Neural progenitor cell (in vitro differentiated cells): ENCODE data around the gene CEMIP2.

Experiments used
- EZH2phosphoT487 ChIP-seq: fragments of 200-600 bp; sonication (generic); IDR thresholded peaks from 2 replicates; pipeline ENCODE4 v1.6.1; 2017; ENCODE audit warnings: antibody characterized with exemption
- TF ChIP-seq, protein P1 (sequence below): fragments of 200-600 bp; sonication (generic); IDR thresholded peaks from 2 replicates; pipeline ENCODE4 v1.5.1; 2017; ENCODE audit warnings: antibody characterized with exemption, mild to moderate bottlenecking

DNA sequence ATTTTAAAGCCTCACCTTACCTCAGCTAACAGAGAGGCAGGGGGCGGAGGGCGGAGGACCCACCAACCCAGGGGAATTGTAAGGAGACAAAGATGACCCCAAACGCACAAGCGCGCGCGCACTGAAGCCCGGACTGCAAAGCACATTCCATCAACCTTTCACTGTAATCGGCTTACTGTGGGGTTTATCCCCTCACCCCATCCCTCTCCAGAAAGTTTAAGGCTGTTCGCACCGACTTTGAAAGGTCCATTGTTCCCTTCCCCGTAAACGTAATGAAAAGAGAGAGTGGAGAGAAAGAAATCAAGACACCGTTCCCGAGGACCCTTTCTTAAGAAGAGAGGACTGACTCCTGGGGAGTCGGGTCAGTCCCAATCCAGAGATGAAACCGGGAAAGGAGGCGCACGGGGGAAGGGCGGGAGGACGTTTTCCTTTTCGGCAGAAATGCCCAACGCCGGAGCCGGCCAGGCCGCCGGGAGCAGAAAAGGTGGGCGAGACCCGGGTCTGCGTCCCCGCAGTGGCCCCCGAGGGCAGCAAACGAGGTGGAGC is 464 bp downstream of the CEMIP2 start:
- no peak for TF ChIP-seq EZH2phosphoT487
- TF ChIP-seq, protein P1, sequence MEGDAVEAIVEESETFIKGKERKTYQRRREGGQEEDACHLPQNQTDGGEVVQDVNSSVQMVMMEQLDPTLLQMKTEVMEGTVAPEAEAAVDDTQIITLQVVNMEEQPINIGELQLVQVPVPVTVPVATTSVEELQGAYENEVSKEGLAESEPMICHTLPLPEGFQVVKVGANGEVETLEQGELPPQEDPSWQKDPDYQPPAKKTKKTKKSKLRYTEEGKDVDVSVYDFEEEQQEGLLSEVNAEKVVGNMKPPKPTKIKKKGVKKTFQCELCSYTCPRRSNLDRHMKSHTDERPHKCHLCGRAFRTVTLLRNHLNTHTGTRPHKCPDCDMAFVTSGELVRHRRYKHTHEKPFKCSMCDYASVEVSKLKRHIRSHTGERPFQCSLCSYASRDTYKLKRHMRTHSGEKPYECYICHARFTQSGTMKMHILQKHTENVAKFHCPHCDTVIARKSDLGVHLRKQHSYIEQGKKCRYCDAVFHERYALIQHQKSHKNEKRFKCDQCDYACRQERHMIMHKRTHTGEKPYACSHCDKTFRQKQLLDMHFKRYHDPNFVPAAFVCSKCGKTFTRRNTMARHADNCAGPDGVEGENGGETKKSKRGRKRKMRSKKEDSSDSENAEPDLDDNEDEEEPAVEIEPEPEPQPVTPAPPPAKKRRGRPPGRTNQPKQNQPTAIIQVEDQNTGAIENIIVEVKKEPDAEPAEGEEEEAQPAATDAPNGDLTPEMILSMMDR: no peak
